Ramos (cell line): ENCODE measurements around the gene OMD.

Experiments used
- in situ Hi-C: fragments of 300-500 bp; cut with MboI; formaldehyde crosslinking; loops from one replicate; pipeline ENCODE4 v1.14.3; 2022; ENCODE audit warnings: low sequenced_read_pairs; ENCODE audit not compliant: unreplicated experiment

The OMD gene

DNA sequence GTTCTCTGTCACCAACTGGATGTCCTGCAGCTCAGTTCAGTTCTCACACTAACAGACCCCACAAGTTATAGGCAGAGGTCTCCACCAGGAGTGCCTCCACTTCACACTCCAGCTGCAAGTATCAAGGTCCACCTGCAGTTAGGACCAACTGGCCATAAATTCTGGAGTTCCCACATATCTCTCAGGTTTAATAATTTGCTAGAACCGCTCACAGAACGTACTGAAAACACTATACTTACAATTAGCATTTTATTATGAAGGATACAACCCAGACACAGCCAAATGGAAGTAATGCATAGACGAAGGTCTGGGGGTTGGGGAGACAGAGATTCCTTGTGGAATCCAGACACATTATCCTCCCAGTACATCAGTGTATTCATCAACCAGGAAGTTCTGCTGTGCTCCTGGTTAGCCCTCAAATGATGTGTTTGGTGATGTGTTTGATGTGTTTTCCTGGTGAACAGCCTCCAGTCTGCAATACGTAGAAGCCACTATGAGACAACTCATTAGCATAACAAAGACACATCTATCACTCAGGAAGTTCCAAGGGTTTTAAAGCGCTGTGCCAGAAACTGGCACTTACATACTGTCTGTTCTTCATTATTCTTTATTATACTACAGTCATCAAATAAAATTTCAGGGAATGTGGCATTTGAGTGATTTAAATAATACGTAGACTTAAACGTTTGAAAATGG is 45.3 kb downstream of the OMD start:
- in situ Hi-C loops = no loop called here

DNA sequence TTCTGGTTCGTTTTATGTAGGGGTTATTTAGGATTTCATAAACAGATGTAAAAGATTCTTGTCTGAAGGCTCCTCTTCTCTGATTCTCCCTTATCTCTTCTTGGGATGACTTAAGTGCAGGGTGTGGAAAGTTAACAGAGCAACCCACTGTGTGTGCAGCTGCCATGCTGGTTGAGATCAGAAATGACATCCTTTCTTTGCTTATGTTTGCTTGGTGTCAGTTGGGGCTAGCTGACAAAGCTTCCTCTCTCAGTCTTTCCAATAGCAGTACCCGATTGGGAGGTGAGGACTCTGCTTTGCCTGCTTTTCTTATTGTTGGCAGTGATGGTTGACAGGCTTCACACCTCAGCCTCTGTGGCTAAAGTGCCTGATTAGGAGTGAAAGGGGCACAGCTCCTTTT is 46.4 kb downstream of the OMD start:
- in situ Hi-C loops = no loop called here

DNA sequence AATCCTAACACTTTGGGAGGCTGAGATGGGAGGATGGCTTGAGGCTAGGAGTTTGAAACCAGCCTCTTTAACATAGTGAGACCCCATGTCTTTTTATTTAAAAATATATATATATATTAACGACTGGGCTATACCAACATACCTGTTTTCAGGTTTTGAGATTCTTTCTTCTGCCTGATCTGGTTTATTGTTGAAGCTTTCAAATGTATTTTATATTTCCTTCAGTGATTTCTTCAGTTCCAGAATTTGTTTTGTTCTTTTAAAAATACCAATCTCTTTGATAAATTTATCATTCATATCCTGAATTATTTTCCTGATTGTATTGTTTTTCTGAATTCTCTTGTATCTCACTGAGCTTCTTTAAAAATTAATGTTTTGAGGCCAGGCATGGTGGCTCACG is 51.1 kb downstream of the OMD start:
- in situ Hi-C loops = no loop called here

DNA sequence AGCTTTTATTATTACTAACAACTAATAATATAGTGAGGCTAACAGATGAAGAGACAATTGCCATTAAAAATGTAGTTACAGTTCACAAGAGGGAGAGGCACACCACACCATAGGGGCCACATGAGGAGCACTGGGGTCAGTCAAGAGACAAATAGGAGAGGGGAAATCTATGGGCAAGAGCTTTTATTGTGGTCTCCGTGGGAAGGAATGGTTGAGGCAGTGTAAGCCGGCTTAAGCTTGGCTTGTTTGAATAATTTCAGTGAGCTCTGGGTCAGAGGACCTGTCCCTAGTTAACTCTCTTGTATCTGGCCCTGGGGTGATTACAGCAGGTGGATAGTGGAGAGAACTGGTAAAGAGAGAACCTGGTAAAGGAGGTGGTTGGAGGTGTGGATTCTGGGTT is 55.2 kb downstream of the OMD start:
- in situ Hi-C loops = no loop called here
